ENCODE measurements around the gene CEP97. TPM values are rescaled to one million over a fixed set of nuclear protein-coding genes. Genes with fewer than 3 reads are reported as not detected.
"Not testable (repeated sequence)": the region's sequence is repeated elsewhere in the genome, so short reads cannot be mapped to it uniquely, and the experiment has no call there.

CEP97 gene
- total and polyA plus RNA-seq, 8 donors = 0.31 to 19.6 (median 3.5) TPM

DNA sequence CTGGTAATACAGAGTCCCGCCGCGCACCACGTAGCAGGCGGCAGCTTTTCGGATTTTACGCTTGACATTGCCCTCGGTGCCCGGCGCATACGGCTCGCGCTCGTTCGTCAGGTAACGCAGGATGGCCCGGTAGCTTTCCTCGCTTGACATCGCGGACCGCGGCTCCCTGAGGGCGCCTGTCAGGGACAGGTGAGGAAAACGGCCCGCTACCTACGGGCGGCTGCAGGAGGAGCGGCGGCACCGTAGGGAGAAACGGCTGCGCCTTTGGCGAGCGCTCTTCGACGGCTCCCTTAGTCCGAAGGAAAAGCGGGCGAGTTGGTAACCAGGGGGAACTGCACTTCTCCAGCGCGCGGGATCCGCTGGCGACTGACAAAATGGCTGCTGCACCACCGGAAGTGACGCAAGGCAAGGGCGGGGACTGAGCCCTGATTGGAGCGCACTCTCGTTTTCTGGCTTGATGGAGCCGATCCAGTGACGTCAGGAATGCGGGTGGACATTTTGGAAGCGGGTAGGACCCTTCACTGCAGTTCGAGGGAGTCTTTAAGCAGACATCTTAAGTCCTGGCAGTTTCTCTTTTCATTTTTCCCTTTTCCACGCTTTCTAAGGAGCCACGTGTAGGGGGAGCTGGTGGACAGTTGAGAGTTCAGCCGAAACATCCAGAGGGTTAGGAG is 47.5 kb upstream of the CEP97 start, which contains the start of gene ZBTB11:
ZBTB11 (minus strand) TSS at position 368 of the 671 bp plus-strand sequence; CDS start at position 150, 218 bp downstream.
- intact Hi-C loops (cut with DNase I; ENCODE audit: low total_unique reads) = loop anchor here (10.0 kb wide), 1 partner anchor 102 kb away; the partner anchor contains the start of gene PCNP
- H3K4me1 ChIP-seq = peaks cover 23 to 63% (median 45%) of the 10 kb centered on the region in 4 donors
- WGBS, 5 donors = 0 to 2% (median 0%) methylated on average over 29 to 57 of the region's 57 CpGs
- no peaks in the 10 kb centered on the region for H3K27me3 ChIP-seq
- peaks cover 22 to 26% (median 25%) of the 10 kb centered on the region in 4 donors for H3K36me3 ChIP-seq
- H3K9me3 ChIP-seq = no peaks in the 10 kb centered on the region
- H3K27ac ChIP-seq = peak within 1 kb of the TSS; percentile 98 to 99 (median 99)
- DNase-seq = peak; percentile 100
- TF ChIP-seq POLR2AphosphoS5 (IDR thresholded peaks at IDR 0.05) (peak; percentile 94 to 98 (median 95)), POLR2A (IDR thresholded peaks at IDR 0.05) (peak in 2 of 4 donors; percentile 33 to 78), EP300 (IDR thresholded peaks at IDR 0.05) (no peak)
- TF ChIP-seq, protein P1, sequence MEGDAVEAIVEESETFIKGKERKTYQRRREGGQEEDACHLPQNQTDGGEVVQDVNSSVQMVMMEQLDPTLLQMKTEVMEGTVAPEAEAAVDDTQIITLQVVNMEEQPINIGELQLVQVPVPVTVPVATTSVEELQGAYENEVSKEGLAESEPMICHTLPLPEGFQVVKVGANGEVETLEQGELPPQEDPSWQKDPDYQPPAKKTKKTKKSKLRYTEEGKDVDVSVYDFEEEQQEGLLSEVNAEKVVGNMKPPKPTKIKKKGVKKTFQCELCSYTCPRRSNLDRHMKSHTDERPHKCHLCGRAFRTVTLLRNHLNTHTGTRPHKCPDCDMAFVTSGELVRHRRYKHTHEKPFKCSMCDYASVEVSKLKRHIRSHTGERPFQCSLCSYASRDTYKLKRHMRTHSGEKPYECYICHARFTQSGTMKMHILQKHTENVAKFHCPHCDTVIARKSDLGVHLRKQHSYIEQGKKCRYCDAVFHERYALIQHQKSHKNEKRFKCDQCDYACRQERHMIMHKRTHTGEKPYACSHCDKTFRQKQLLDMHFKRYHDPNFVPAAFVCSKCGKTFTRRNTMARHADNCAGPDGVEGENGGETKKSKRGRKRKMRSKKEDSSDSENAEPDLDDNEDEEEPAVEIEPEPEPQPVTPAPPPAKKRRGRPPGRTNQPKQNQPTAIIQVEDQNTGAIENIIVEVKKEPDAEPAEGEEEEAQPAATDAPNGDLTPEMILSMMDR (IDR thresholded peaks at IDR 0.05) = peak in 2 of 7 experiments; percentile 31 to 35
- H3K4me3 ChIP-seq = peak within 1 kb of the TSS; percentile 92 to 99 (median 95)

DNA sequence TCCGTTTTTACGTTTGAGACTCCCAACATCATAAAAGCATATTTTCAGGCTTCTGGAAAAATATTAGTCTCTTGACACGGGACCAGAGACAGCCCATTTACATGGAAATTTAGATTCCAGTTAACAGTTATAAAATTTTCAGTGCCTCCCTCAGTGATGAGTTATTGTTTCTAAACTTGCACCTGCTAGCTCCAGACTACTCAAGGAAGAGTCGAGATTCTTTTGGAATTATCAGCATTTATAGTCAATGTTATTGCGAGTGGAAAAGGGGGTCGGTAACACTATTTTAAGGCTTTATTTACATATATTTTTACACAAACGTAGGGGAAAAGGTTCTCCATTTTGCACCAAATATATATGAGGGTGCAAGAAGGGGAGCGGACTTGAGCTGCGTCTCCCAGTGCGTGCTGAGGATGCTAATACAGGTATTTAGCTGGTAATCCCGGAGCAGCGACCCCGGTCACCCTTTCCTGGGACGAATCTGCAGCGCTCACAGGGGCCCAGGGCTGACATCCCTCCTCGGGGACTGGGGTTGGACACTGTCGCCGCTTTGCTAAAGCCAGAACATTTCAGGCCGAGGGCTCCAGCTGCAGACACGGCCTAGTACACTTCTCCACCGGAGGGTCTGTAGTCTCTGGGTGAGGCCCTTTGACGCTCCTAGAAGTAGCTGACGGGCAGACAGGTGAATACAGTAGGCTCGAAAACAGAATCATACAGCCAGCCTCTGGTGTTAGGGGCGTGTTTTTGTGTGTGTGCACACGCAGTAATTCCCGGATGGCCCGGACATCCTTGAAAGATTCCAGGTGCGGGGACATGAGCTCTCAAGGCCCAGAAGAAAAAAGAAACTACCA is 46.8 kb upstream of the CEP97 start:
- Histone ChIP-seq H3K4me3 (peak overlapping the region; percentile 92 to 99 (median 95)), H3K27me3 (no peaks in the 10 kb centered on the region), H3K4me1 (peaks cover 23 to 63% (median 45%) of the 10 kb centered on the region in 4 donors), H3K36me3 (peaks cover 30 to 34% (median 33%) of the 10 kb centered on the region in 4 donors), H3K27ac (peak overlapping the region; percentile 50 to 99 (median 99)), H3K9me3 (no peaks in the 10 kb centered on the region)
- TF ChIP-seq POLR2AphosphoS5 (IDR thresholded peaks at IDR 0.05) = no peak
- no peak for TF ChIP-seq POLR2A (IDR thresholded peaks at IDR 0.05)
- TF ChIP-seq, protein P1 (IDR thresholded peaks at IDR 0.05) = no peak
- no peak for TF ChIP-seq EP300 (IDR thresholded peaks at IDR 0.05)
- WGBS, 5 donors = 35 to 43% (median 37%) methylated on average over 28 to 29 of the region's 29 CpGs
- peak in 1 of 2 donors; percentile 25 for DNase-seq
- intact Hi-C loops (cut with DNase I; ENCODE audit: low total_unique reads) = loop anchor here (10.0 kb wide), 1 partner anchor 103 kb away; the partner anchor contains the start of gene PCNP

DNA sequence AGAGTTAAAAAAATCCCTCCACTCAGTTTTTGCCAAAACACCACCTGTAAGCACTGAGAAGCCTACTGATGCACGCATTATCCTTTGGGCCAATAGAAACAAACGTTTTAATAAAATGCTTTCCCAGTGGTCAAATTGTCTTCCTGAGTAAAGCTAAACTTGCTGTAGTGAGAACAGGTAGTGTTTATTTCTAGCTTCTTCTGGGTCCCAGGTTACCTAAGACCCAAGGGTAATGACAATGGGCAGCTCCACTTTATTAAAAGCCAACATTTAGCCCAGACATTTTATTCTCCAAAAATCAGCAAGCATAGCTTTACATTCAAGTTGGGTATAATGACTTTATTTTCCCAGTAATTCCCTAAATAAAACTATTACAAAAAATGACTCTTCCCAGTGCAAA is 45.6 kb upstream of the CEP97 start:
- not testable (repeated sequence) for H3K4me3 ChIP-seq, H3K27me3 ChIP-seq, H3K9me3 ChIP-seq, H3K27ac ChIP-seq, DNase-seq
- peaks cover 38 to 45% (median 44%) of the 10 kb centered on the region in 4 donors for H3K36me3 ChIP-seq
- H3K4me1 ChIP-seq = peaks cover 26 to 64% (median 47%) of the 10 kb centered on the region in 4 donors
- intact Hi-C loops (cut with DNase I; ENCODE audit: low total_unique reads) = loop anchor here (10.0 kb wide), 1 partner anchor 104 kb away; the partner anchor contains the start of gene PCNP
- 42 to 69% (median 53%) methylated on average over 2 of the region's 2 CpGs for WGBS, 5 donors

DNA sequence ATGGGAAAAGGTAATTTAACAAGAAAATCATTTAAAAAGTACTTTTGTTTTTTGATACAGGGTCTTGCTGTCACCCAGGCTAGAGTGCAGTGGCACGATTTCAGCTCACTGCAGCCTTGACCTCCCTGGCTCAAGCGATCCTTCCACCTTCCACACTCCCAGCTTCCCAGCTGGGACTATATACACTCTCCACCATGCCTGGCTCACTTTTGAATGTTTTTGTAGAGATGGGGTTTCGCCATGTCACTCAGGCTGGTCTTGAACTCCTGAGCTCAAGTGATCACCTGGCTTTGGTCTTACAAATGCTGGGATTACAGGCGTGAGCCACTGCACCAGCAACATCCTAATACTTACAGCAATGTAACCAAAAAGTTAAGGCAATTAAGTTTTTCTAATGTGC is 43.9 kb upstream of the CEP97 start:
- no peak for DNase-seq
- no peak overlapping the region for H3K4me3 ChIP-seq
- no peak for TF ChIP-seq POLR2AphosphoS5 (IDR thresholded peaks at IDR 0.05)
- no peak for TF ChIP-seq POLR2A (IDR thresholded peaks at IDR 0.05)
- TF ChIP-seq, protein P1 (IDR thresholded peaks at IDR 0.05) = no peak
- TF ChIP-seq EP300 (IDR thresholded peaks at IDR 0.05) = no peak
- no peak overlapping the region for H3K27ac ChIP-seq
- peaks cover 48 to 60% (median 53%) of the 10 kb centered on the region in 4 donors for H3K36me3 ChIP-seq
- peaks cover 29 to 64% (median 49%) of the 10 kb centered on the region in 4 donors for H3K4me1 ChIP-seq
- no peaks in the 10 kb centered on the region for H3K9me3 ChIP-seq
- 82 to 93% (median 91%) methylated on average over 4 of the region's 4 CpGs for WGBS, 5 donors
- H3K27me3 ChIP-seq = no peaks in the 10 kb centered on the region
- intact Hi-C loops (cut with DNase I; ENCODE audit: low total_unique reads) = no loop called here
